Measurements from ENCODE around the gene HEMK1. TPM values are rescaled to one million over a fixed set of nuclear protein-coding genes. Genes with fewer than 3 reads are reported as not detected.

Gene HEMK1
- total and polyA plus RNA-seq, 9 donors: 6.8 to 35.3 (median 23.8) TPM

DNA sequence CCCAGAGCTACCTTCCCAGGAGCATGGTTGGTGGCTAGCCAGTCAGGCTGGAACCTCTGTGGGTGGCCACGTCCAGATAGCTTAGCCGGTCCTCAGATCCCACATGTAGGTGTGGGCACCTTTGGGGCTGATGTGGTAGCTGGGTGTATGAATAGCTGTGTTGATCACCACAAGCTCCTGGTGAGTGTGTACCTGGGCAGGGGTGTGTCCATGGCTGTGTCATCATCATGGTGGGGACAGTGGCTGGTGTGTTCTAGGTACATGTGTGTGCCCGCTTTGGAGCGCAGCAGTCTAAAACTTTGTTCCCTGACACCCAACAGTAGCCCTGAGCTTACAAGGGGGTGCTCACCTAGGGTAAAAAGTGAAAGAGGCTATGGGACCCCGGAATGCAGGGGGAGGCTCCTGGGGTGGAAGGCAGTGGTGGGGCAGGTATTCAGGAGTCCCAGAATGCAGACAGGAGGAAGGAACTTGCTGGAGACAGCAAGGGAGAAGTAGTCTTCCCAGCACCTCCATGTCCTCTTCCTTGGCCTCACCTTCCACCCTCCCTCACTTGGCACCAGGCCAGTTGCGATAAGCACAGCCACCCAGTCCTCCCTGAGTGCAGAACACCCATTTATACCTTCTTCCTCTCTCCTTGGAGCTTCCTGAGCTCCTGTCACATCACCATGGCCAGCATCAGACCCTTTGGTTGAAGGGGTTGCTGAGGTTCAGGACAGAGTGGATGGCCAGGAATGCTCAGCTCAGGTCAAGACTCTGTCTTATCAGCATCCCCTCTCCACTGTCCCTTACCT lies 41.1 kb downstream of the HEMK1 start:
- Histone ChIP-seq H3K4me1 (ENCODE audit: insufficient read depth) (peaks cover 36% of the 10 kb centered on the region), H3K4me3 (peak overlapping the region; percentile 89), H3K27ac (peak overlapping the region in 1 of 2 donors; percentile 86), H3K27me3 (no peaks in the 10 kb centered on the region), H3K9me3 (no peaks in the 10 kb centered on the region), H3K36me3 (no peaks in the 10 kb centered on the region)
- DNase-seq: peak; percentile 54 to 71 (median 68)
- TF ChIP-seq POLR2A (IDR thresholded peaks at IDR 0.05) (no peak), EP300 (IDR thresholded peaks at IDR 0.05) (no peak)
- TF ChIP-seq, protein P1, sequence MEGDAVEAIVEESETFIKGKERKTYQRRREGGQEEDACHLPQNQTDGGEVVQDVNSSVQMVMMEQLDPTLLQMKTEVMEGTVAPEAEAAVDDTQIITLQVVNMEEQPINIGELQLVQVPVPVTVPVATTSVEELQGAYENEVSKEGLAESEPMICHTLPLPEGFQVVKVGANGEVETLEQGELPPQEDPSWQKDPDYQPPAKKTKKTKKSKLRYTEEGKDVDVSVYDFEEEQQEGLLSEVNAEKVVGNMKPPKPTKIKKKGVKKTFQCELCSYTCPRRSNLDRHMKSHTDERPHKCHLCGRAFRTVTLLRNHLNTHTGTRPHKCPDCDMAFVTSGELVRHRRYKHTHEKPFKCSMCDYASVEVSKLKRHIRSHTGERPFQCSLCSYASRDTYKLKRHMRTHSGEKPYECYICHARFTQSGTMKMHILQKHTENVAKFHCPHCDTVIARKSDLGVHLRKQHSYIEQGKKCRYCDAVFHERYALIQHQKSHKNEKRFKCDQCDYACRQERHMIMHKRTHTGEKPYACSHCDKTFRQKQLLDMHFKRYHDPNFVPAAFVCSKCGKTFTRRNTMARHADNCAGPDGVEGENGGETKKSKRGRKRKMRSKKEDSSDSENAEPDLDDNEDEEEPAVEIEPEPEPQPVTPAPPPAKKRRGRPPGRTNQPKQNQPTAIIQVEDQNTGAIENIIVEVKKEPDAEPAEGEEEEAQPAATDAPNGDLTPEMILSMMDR (IDR thresholded peaks at IDR 0.05): no peak
- intact Hi-C loops (cut with DNase I): loop anchor here in 3 of 4 donors (5.0 to 10.0 kb wide), 4 partner anchors 106 to 1334 kb away; partner anchors contain the start of genes MANF (in 2 of the 3), CACNA2D2 (in 1 of the 3), PARP3 (in 1 of the 3) and RRP9 (in 1 of the 3)
- WGBS, 3 donors: 62 to 69% (median 66%) methylated on average over 6 of the region's 6 CpGs

DNA sequence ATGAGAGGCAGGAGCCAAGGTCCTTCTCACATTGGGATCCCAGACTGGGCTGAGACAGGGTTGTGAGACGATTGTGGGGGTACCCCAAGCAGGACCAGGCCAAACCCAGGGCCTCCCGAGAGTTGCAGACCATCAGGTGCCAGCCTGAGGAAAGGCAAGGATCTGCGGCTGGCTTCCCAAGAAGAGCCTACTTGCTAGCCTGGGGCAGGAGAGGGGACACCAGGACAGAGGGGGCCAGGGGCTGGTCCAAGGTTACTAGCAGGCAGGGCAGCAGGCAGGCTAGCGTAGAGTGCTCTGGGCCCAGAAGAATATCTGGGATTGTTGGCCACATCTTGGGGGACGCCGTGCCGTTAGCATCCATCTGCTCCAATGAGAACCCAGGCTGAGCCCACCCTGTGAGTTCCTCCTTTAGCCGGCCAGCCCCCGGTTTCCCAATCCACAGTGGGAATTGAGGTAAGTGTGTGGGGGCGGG lies 41.7 kb downstream of the HEMK1 start:
- WGBS, 3 donors: 2 to 5% (median 2%) methylated on average over 10 of the region's 10 CpGs
- TF ChIP-seq EP300 (IDR thresholded peaks at IDR 0.05): no peak
- no peak for TF ChIP-seq POLR2A (IDR thresholded peaks at IDR 0.05)
- TF ChIP-seq, protein P1 (IDR thresholded peaks at IDR 0.05): no peak
- Histone ChIP-seq H3K4me1 (ENCODE audit: insufficient read depth) (peaks cover 31% of the 10 kb centered on the region), H3K27ac (peak overlapping the region in 1 of 2 donors; percentile 86), H3K27me3 (no peaks in the 10 kb centered on the region), H3K4me3 (peak overlapping the region; percentile 89), H3K9me3 (no peaks in the 10 kb centered on the region), H3K36me3 (no peaks in the 10 kb centered on the region)
- intact Hi-C loops (cut with DNase I): loop anchor here in 3 of 4 donors (5.0 to 10.0 kb wide), 4 partner anchors 106 to 1334 kb away; partner anchors contain the start of genes MANF (in 2 of the 3), CACNA2D2 (in 1 of the 3), PARP3 (in 1 of the 3) and RRP9 (in 1 of the 3)
- DNase-seq: peak in 1 of 5 donors; percentile 48

- H3K4me3 ChIP-seq: peak within 1 kb of the TSS; percentile 89
- peaks cover 30% of the 10 kb centered on the region for H3K4me1 ChIP-seq (ENCODE audit: insufficient read depth)
- no peaks in the 10 kb centered on the region for H3K36me3 ChIP-seq
- no peaks in the 10 kb centered on the region for H3K27me3 ChIP-seq
- intact Hi-C loops (cut with DNase I): loop anchor here in 3 of 4 donors (5.0 to 10.0 kb wide), 4 partner anchors 107 to 1333 kb away; partner anchors contain the start of genes MANF (in 2 of the 3), CACNA2D2 (in 1 of the 3), PARP3 (in 1 of the 3) and RRP9 (in 1 of the 3)
- peak within 1 kb of the TSS; percentile 55 to 86 for H3K27ac ChIP-seq
- TF ChIP-seq POLR2A (IDR thresholded peaks at IDR 0.05) (peak; percentile 71), EP300 (IDR thresholded peaks at IDR 0.05) (peak; percentile 75)
- TF ChIP-seq, protein P1 (IDR thresholded peaks at IDR 0.05): peak in 2 of 3 donors; percentile 53 to 77
- DNase-seq: peak; percentile 96 to 97 (median 96)
- 1 to 2% (median 1%) methylated on average over 35 to 75 of the region's 75 CpGs for WGBS, 3 donors
- no peaks in the 10 kb centered on the region for H3K9me3 ChIP-seq
These were observed 42.3 kb downstream of the HEMK1 start, which contains the start of gene CISH for GRCh38 chr3:50611464-50612233. TSS of gene CISH (minus strand) at chr3:50611774. CDS start at chr3:50611650, 124 bp downstream.
